MCF 10A (cell line): ENCODE measurements around the gene EFEMP2. TPM values are rescaled to one million over a fixed set of nuclear protein-coding genes. Genes with fewer than 3 reads are reported as not detected.

Experiments used
- BruUV-seq: library from RNA; stranded (reverse); fragments of 400-500 nt; replicated peaks from 2 replicates; lab custom pipeline; 2021; lab: Mats Ljungman, UMichigan
- CTCF ChIA-PET: fragments of 300-600 bp; sonication (Branson Sonifier 250); formaldehyde crosslinking; extraction: SDS; loops from one replicate; lab custom pipeline; 2021; ENCODE audit warnings: antibody characterized with exemption, inconsistent platforms; lab: Yijun Ruan, JAX
- POLR2A ChIA-PET: fragments of 300-600, 350-650 bp; sonication (Branson Sonifier 250); formaldehyde crosslinking; extraction: SDS; loops from one replicate; lab custom pipeline; 2020; ENCODE audit warnings: antibody characterized with exemption, inconsistent platforms; lab: Yijun Ruan, JAX
- DNase-seq: peaks from one replicate; pipeline ENCODE4 v3.0.0-alpha.2; 2018; ENCODE audit not compliant: unreplicated experiment
- H3K27ac Mint-ChIP-seq: one replicate; pipeline ENCODE4 v1.8.0; 2022; ENCODE audit warnings: mild to moderate bottlenecking, low read depth, mixed read lengths; ENCODE audit not compliant: unreplicated experiment
- H3K27me3 Mint-ChIP-seq: one replicate; pipeline ENCODE4 v1.8.0; 2022; ENCODE audit warnings: mixed read lengths; ENCODE audit not compliant: insufficient read depth, unreplicated experiment
- H3K36me3 Mint-ChIP-seq: one replicate; pipeline ENCODE4 v1.8.0; 2022; ENCODE audit warnings: mild to moderate bottlenecking, moderate library complexity, mixed read lengths; ENCODE audit not compliant: insufficient read depth, unreplicated experiment
- H3K4me1 Mint-ChIP-seq: one replicate; pipeline ENCODE4 v1.8.0; 2022; ENCODE audit warnings: mixed read lengths; ENCODE audit not compliant: insufficient read depth, unreplicated experiment
- H3K4me3 Mint-ChIP-seq: one replicate; pipeline ENCODE4 v1.8.0; 2022; ENCODE audit warnings: mild to moderate bottlenecking, moderate library complexity, mixed read lengths; ENCODE audit not compliant: unreplicated experiment
- H3K9me3 Mint-ChIP-seq: one replicate; pipeline ENCODE4 v1.8.0; 2022; ENCODE audit warnings: mixed read lengths; ENCODE audit not compliant: unreplicated experiment
- CTCF ChIP-seq: fragments of 200-600 bp; IDR thresholded peaks from one replicate; pipeline ENCODE4 v1.8.0; 2022; ENCODE audit warnings: antibody characterized with exemption, mild to moderate bottlenecking; ENCODE audit not compliant: unreplicated experiment
- intact Hi-C: fragments of 100-400 bp; cut with micrococcal nuclease; formaldehyde crosslinking; loops from 2 replicates; pipeline ENCODE4 v1.14.1; 2022
- total RNA-seq: library from RNA; stranded (reverse); gene quantifications from 2 replicates; pipeline ENCODE4 v1.2.3, GENCODE V29; 2022

Gene EFEMP2
- total RNA-seq, 1 experiment from 2014 or later = 2.4 TPM

- ChIA-PET CTCF (interaction anchor here (0.9 to 2.2 kb wide), 3 partner anchors 15 to 133 kb away, joined by 3 to 4 read pairs (median 4); no protein-coding TSS in a partner anchor), POLR2A (interaction anchor here (1.1 kb wide), 1 partner anchor 132 kb away, joined by 3 read pairs; the partner anchor contains the start of gene KAT5)
- no peak for DNase-seq
- intact Hi-C loops = no loop called here
- H3K27ac Mint-ChIP-seq = no peak overlapping the region
- H3K27me3 Mint-ChIP-seq = no peaks in the 10 kb centered on the region
- no peak overlapping the region for H3K4me3 Mint-ChIP-seq
- H3K4me1 Mint-ChIP-seq = no peaks in the 10 kb centered on the region
- no peaks in the 10 kb centered on the region for H3K9me3 Mint-ChIP-seq
- BruUV-seq = no TSS peak
- no peaks in the 10 kb centered on the region for H3K36me3 Mint-ChIP-seq
- TF ChIP-seq CTCF = no peak
Observed at GRCh38 chr11:65844231-65844872, 28.2 kb downstream of the EFEMP2 start.

GRCh38 chr11:65843811-65844210, 28.8 kb downstream of the EFEMP2 start:
- ChIA-PET CTCF (interaction anchor here (1.0 to 2.3 kb wide), 3 partner anchors 14 to 132 kb away, joined by 4 to 7 read pairs (median 4); no protein-coding TSS in a partner anchor), POLR2A (interaction anchor here (1.1 to 1.9 kb wide), 2 partner anchors 15 to 131 kb away, joined by 3 to 8 read pairs; partner anchors contain the start of genes CFL1 and KAT5)
- no peak overlapping the region for H3K27ac Mint-ChIP-seq
- H3K4me1 Mint-ChIP-seq = no peaks in the 10 kb centered on the region
- no peaks in the 10 kb centered on the region for H3K9me3 Mint-ChIP-seq
- no peak for TF ChIP-seq CTCF
- intact Hi-C loops = no loop called here
- no peak overlapping the region for H3K4me3 Mint-ChIP-seq
- no peak for DNase-seq
- H3K36me3 Mint-ChIP-seq = no peaks in the 10 kb centered on the region
- no TSS peak for BruUV-seq
- no peaks in the 10 kb centered on the region for H3K27me3 Mint-ChIP-seq

- POLR2A ChIA-PET = interaction anchor here (0.6 to 1.9 kb wide), 4 partner anchors 8 to 356 kb away, joined by 3 to 8 read pairs (median 3); partner anchors contain the start of gene CFL1
- no peak for DNase-seq
- H3K9me3 Mint-ChIP-seq = no peaks in the 10 kb centered on the region
- no peaks in the 10 kb centered on the region for H3K27me3 Mint-ChIP-seq
- no peaks in the 10 kb centered on the region for H3K4me1 Mint-ChIP-seq
- intact Hi-C loops = no loop called here
- no peak overlapping the region for H3K4me3 Mint-ChIP-seq
- CTCF ChIA-PET = interaction anchor here (0.9 to 2.3 kb wide), 3 partner anchors 10 to 146 kb away, joined by 3 to 7 read pairs (median 4); no protein-coding TSS in a partner anchor
- H3K36me3 Mint-ChIP-seq = no peaks in the 10 kb centered on the region
- BruUV-seq = no TSS peak
- TF ChIP-seq CTCF = no peak
- no peak overlapping the region for H3K27ac Mint-ChIP-seq
Observed at GRCh38 chr11:65842144-65842543, 30.5 kb downstream of the EFEMP2 start.

GRCh38 chr11:65834202-65834601, 38.4 kb downstream of the EFEMP2 start:
- DNase-seq = no peak
- Mint-ChIP-seq H3K4me3 (no peak overlapping the region), H3K4me1 (no peaks in the 10 kb centered on the region), H3K36me3 (no peaks in the 10 kb centered on the region), H3K27me3 (peaks cover 33% of the 10 kb centered on the region), H3K27ac (no peak overlapping the region), H3K9me3 (peaks cover 6% of the 10 kb centered on the region)
- no TSS peak for BruUV-seq
- intact Hi-C loops = no loop called here
- ChIA-PET CTCF (no interaction called here), POLR2A (no interaction called here)
- TF ChIP-seq CTCF = no peak
